DOHH2 (cell line): ENCODE measurements around the gene FAM241B.

ENCODE experiments used
- H3F3A ChIP-seq: fragments of 200-600 bp; sonication (generic), shearing (Covaris generic); 2 replicates; pipeline ENCODE4 v1.6.0; 2016; ENCODE audit warnings: antibody characterized with exemption, mild to moderate bottlenecking; ENCODE audit not compliant: control insufficient read depth, insufficient read depth
- H3K27ac ChIP-seq: fragments of 200-600 bp; sonication (generic); 2 replicates; pipeline ENCODE4 v1.5.1; 2014; ENCODE audit warnings: low read depth, mild to moderate bottlenecking, low read length, moderate library complexity
- H3K27me3 ChIP-seq: fragments of 200-600 bp; sonication (generic); 2 replicates; pipeline ENCODE4 v1.6.1; 2014; ENCODE audit warnings: mild to moderate bottlenecking, low read length, mixed read lengths; ENCODE audit not compliant: control insufficient read depth
- H3K36me3 ChIP-seq: fragments of 200-600 bp; sonication (generic); 2 replicates; pipeline ENCODE4 v1.6.1; 2014; ENCODE audit warnings: mild to moderate bottlenecking, low read length, moderate library complexity, mixed read lengths; ENCODE audit not compliant: control insufficient read depth
- H3K4me1 ChIP-seq: fragments of 200-600 bp; sonication (generic); 2 replicates; pipeline ENCODE4 v1.6.1; 2014; ENCODE audit warnings: mild to moderate bottlenecking, low read length, mixed read lengths; ENCODE audit not compliant: control insufficient read depth
- H3K4me2 ChIP-seq: fragments of 200-600 bp; sonication (generic); 2 replicates; pipeline ENCODE4 v1.6.0; 2014; ENCODE audit warnings: mild to moderate bottlenecking, low read length, moderate library complexity
- H3K4me3 ChIP-seq: fragments of 200-600 bp; sonication (generic); 2 replicates; pipeline ENCODE4 v1.5.1; 2014; ENCODE audit warnings: mild to moderate bottlenecking, low read length, mixed read lengths
- H3K79me2 ChIP-seq: fragments of 200-600 bp; sonication (generic); 2 replicates; pipeline ENCODE4 v1.6.1; 2014; ENCODE audit warnings: mild to moderate bottlenecking, low read length, mixed read lengths; ENCODE audit not compliant: control insufficient read depth
- H3K9me2 ChIP-seq: fragments of 200-600 bp; sonication (generic); replicated peaks from 2 replicates; pipeline ENCODE4 v1.6.1; 2014; ENCODE audit warnings: mild to moderate bottlenecking, low read length, mixed read lengths; ENCODE audit not compliant: control insufficient read depth
- H3K9me3 ChIP-seq: fragments of 200-600 bp; sonication (generic); 2 replicates; pipeline ENCODE4 v1.6.1; 2014; ENCODE audit warnings: antibody characterized with exemption, low read length, mixed read lengths; ENCODE audit not compliant: control insufficient read depth, insufficient read depth
- H4K20me1 ChIP-seq: fragments of 200-600 bp; sonication (generic); 2 replicates; pipeline ENCODE4 v1.6.0; 2014; ENCODE audit warnings: low read depth, mild to moderate bottlenecking, antibody characterized with exemption, low read length, moderate library complexity; ENCODE audit not compliant: control insufficient read depth, insufficient read depth
- EZH2phosphoT487 ChIP-seq: fragments of 200-600 bp; sonication (generic); IDR thresholded peaks from 2 replicates; pipeline ENCODE4 v1.6.1; 2017; ENCODE audit warnings: borderline replicate concordance, mild to moderate bottlenecking, antibody characterized with exemption, low read length, moderate library complexity, mixed read lengths
- TF ChIP-seq, protein P1 (sequence below): fragments of 200-600 bp; sonication (generic); IDR thresholded peaks from one replicate; pipeline ENCODE4 v1.5.1; 2014; ENCODE audit warnings: antibody characterized with exemption, mild to moderate bottlenecking, low read depth, low read length; ENCODE audit not compliant: poor library complexity, severe bottlenecking

FAM241B gene

DNA sequence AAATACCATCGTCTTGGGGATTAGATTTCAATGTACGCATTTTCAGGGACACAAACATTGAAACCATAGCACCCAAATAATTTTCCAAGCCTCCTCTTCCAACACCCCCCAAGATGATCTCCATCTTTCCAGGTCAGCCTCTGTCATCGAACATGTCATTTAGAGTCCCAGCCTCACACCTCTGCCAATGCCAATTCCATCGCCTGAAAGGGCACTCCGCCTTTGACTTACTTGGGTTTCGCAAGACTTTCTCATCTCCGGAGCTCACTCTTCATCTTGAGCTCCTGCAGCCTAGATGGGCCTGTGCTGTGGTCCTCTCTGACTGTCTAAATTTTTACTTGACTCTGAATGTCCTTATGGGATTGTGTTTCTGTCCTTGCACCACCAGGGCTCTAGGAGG is 10.4 kb upstream of the FAM241B start:
- Histone ChIP-seq H3K4me3 (no peak overlapping the region), H4K20me1 (no peaks in the 10 kb centered on the region), H3K4me2 (no peak overlapping the region), H3F3A (no peaks in the 10 kb centered on the region), H3K79me2 (no peaks in the 10 kb centered on the region), H3K9me2 (no peaks in the 10 kb centered on the region), H3K4me1 (peaks cover 1% of the 10 kb centered on the region), H3K27ac (no peak overlapping the region), H3K9me3 (no peaks in the 10 kb centered on the region), H3K27me3 (no peaks in the 10 kb centered on the region), H3K36me3 (no peaks in the 10 kb centered on the region)
- TF ChIP-seq EZH2phosphoT487, result no peak
- TF ChIP-seq, protein P1, sequence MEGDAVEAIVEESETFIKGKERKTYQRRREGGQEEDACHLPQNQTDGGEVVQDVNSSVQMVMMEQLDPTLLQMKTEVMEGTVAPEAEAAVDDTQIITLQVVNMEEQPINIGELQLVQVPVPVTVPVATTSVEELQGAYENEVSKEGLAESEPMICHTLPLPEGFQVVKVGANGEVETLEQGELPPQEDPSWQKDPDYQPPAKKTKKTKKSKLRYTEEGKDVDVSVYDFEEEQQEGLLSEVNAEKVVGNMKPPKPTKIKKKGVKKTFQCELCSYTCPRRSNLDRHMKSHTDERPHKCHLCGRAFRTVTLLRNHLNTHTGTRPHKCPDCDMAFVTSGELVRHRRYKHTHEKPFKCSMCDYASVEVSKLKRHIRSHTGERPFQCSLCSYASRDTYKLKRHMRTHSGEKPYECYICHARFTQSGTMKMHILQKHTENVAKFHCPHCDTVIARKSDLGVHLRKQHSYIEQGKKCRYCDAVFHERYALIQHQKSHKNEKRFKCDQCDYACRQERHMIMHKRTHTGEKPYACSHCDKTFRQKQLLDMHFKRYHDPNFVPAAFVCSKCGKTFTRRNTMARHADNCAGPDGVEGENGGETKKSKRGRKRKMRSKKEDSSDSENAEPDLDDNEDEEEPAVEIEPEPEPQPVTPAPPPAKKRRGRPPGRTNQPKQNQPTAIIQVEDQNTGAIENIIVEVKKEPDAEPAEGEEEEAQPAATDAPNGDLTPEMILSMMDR, result no peak

GRCh38 chr10:69620625-69621024 is 9.4 kb upstream of the FAM241B start:
- Histone ChIP-seq H3F3A (no peaks in the 10 kb centered on the region), H3K9me2 (no peaks in the 10 kb centered on the region), H3K4me2 (no peak overlapping the region), H3K27ac (no peak overlapping the region), H4K20me1 (no peaks in the 10 kb centered on the region), H3K36me3 (no peaks in the 10 kb centered on the region), H3K79me2 (no peaks in the 10 kb centered on the region), H3K27me3 (no peaks in the 10 kb centered on the region), H3K4me1 (no peaks in the 10 kb centered on the region), H3K9me3 (no peaks in the 10 kb centered on the region), H3K4me3 (no peak overlapping the region)
- TF ChIP-seq, protein P1, result no peak
- TF ChIP-seq EZH2phosphoT487, result no peak

DNA sequence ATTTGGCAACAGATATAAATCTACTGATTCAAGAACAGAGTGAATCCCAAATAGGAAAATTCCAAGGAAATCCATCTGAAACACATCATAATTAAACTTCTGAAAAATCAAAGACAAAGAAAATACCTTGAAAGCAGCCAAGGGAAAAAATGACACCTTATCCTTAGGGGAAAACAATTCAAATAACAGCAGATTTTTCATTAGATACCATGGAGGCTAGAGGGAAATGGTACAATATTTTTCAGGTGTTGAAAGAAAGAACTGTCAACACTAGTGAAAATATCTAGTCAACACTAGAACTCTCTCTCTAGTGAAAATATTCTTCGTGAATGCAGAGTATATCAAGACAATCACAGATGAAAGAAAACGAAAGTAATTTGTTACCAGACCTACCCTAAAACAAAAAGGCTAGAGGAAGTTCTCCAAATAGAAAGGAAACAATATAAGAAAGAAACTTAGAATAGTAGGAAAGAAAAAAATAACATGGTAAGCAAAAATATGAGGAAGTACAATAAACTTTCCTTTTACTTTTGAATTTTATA is 5.7 kb upstream of the FAM241B start:
- H3K27me3 ChIP-seq, result no peaks in the 10 kb centered on the region
- H3K36me3 ChIP-seq, result no peaks in the 10 kb centered on the region
- H3K9me2 ChIP-seq, result no peaks in the 10 kb centered on the region
- no peaks in the 10 kb centered on the region for H3K4me1 ChIP-seq
- no peaks in the 10 kb centered on the region for H3K9me3 ChIP-seq
- H3K27ac ChIP-seq, result no peak overlapping the region
- H3K4me3 ChIP-seq, result no peak overlapping the region
- H3F3A ChIP-seq, result no peaks in the 10 kb centered on the region
- H3K79me2 ChIP-seq, result no peaks in the 10 kb centered on the region
- TF ChIP-seq, protein P1, result no peak
- TF ChIP-seq EZH2phosphoT487, result no peak
- H4K20me1 ChIP-seq, result no peaks in the 10 kb centered on the region
- no peak overlapping the region for H3K4me2 ChIP-seq
